Panc1 (cell line): ENCODE data around the gene SLC4A8. TPM values are rescaled to one million over a fixed set of nuclear protein-coding genes. Genes with fewer than 3 reads are reported as not detected.

ENCODE experiments used
- ATAC-seq: fragments of 200-7000 bp; cut with Tn5 transposase; 2 replicates; pipeline ENCODE4 v1.9.1; 2020; ENCODE audit warnings: mild to moderate bottlenecking, moderate library complexity
- BruUV-seq: library from RNA; stranded (reverse); fragments of 400-500 nt; replicated peaks from 2 replicates; lab custom pipeline; 2021; lab: Mats Ljungman, UMichigan
- CTCF ChIA-PET: fragments of 300-600 bp; sonication (Branson Sonifier 250); formaldehyde crosslinking; loops from one replicate; lab custom pipeline; 2022; ENCODE audit warnings: antibody characterized with exemption; lab: Charles Lee
- POLR2A ChIA-PET: fragments of 300-600 bp; sonication (Branson Sonifier 250); formaldehyde crosslinking; loops from one replicate; lab custom pipeline; 2022; ENCODE audit warnings: antibody characterized with exemption; lab: Charles Lee
- DNase-seq: peaks from one replicate; pipeline ENCODE4 v3.0.0-alpha.2; 2010; ENCODE audit warnings: low read depth, low spot score
- H3K27ac ChIP-seq: 2 replicates; pipeline ENCODE4 v1.5.1; 2011; ENCODE audit warnings: mild to moderate bottlenecking, low read length, inconsistent platforms
- H3K27me3 ChIP-seq: fragments of 200-500 bp; sonication (Bioruptor generic); 2 replicates; pipeline ENCODE4 v1.6.0; 2014; ENCODE audit warnings: low read length, inconsistent platforms; ENCODE audit not compliant: control insufficient read depth, insufficient read depth
- H3K36me3 ChIP-seq: fragments of 200-500 bp; sonication (Bioruptor generic); 2 replicates; pipeline ENCODE4 v1.5.1; 2014; ENCODE audit warnings: inconsistent platforms, mild to moderate bottlenecking, low read length, moderate library complexity; ENCODE audit not compliant: control insufficient read depth, insufficient read depth
- H3K4me1 ChIP-seq: 2 replicates; pipeline ENCODE4 v1.5.1; 2011; ENCODE audit warnings: inconsistent platforms, mild to moderate bottlenecking, low read length, moderate library complexity; ENCODE audit not compliant: control insufficient read depth, insufficient read depth
- H3K4me3 ChIP-seq, 2 experiments: 2 replicates each; pipeline ENCODE4 v1.5.1; 2011 to 2012; ENCODE audit warnings: low read depth in 2 of 2, low read length in 2 of 2, mild to moderate bottlenecking in 2 of 2, inconsistent platforms in 1 of 2, moderate library complexity in 1 of 2
- H3K9me3 ChIP-seq: fragments of 200-500 bp; sonication (Bioruptor generic); 2 replicates; pipeline ENCODE4 v1.5.1; 2014; ENCODE audit warnings: low read depth, mild to moderate bottlenecking, inconsistent platforms, low read length, moderate library complexity; ENCODE audit not compliant: control insufficient read depth, insufficient read depth
- CTCF ChIP-seq: fragments of 450-650 bp; IDR thresholded peaks from 2 replicates; pipeline ENCODE4 v1.5.1; 2017; ENCODE audit warnings: mild to moderate bottlenecking
- POLR2AphosphoS5 ChIP-seq: IDR thresholded peaks from 2 replicates; pipeline ENCODE4 v1.6.1; 2012; ENCODE audit warnings: mild to moderate bottlenecking, low read depth, low read length, moderate library complexity
- REST ChIP-seq, 2 experiments: IDR thresholded peaks; 2 replicates each; pipeline ENCODE4 v1.6.1; 2011 to 2012; ENCODE audit warnings: low read depth in 2 of 2, control low read depth in 1 of 2, low read length in 1 of 2, mild to moderate bottlenecking in 1 of 2, moderate library complexity in 1 of 2; ENCODE audit not compliant: insufficient read depth in 1 of 2
- SIN3A ChIP-seq: IDR thresholded peaks from 2 replicates; pipeline ENCODE4 v1.6.1; 2012; ENCODE audit warnings: low read depth, mild to moderate bottlenecking, low read length, moderate library complexity, borderline replicate concordance; ENCODE audit not compliant: insufficient read depth
- TCF7L2 ChIP-seq: IDR thresholded peaks from 2 replicates; pipeline ENCODE4 v1.6.1; 2011; ENCODE audit warnings: mild to moderate bottlenecking, low read depth, low read length, inconsistent platforms
- in situ Hi-C: cut with HindIII; loops from 2 replicates; pipeline ENCODE4 v1.10.0; 2016; ENCODE audit warnings: low sequenced_read_pairs, low pct_unique_long_range_greater_than_20kb
- intact Hi-C: fragments of 100-400 bp; cut with micrococcal nuclease; formaldehyde crosslinking; loops from one replicate; pipeline ENCODE4 v1.10.0; 2022; ENCODE audit not compliant: unreplicated experiment
- total RNA-seq: library from RNA; stranded (reverse); gene quantifications from one replicate; pipeline ENCODE4 v1.2.1, GENCODE V29; 2021; ENCODE audit not compliant: unreplicated experiment

SLC4A8 gene
- total RNA-seq, 1 experiment from 2014 or later, result 18.8 TPM

- POLR2A ChIA-PET, result no interaction called here
- intact Hi-C loops (no loop called here), in situ Hi-C loops (no loop called here)
- no peaks in the 10 kb centered on the region for H3K27me3 ChIP-seq
- BruUV-seq, result no TSS peak
- ATAC-seq (no peak), DNase-seq (no peak)
- CTCF ChIA-PET, result no interaction called here
- H3K36me3 ChIP-seq, result no peaks in the 10 kb centered on the region
- TF ChIP-seq TCF7L2 (no peak), SIN3A (no peak), CTCF (no peak), REST (IDR thresholded peaks at IDR 0.05; ENCODE audit: insufficient read depth in 1 of 2, low read depth in 2 of 2, low read length in 1 of 2) (no peak), POLR2AphosphoS5 (no peak)
- H3K4me3 ChIP-seq, result no peak overlapping the region
- H3K9me3 ChIP-seq, result no peaks in the 10 kb centered on the region
- no peaks in the 10 kb centered on the region for H3K4me1 ChIP-seq
- H3K27ac ChIP-seq, result no peak overlapping the region
Observed at GRCh38 chr12:51404627-51405026, 20.0 kb upstream of the SLC4A8 start.

GRCh38 chr12:51405801-51406207 lies 18.8 kb upstream of the SLC4A8 start:
- no peak overlapping the region for H3K4me3 ChIP-seq
- DNase-seq (no peak), ATAC-seq (no peak)
- ChIA-PET CTCF (no interaction called here), POLR2A (no interaction called here)
- no peaks in the 10 kb centered on the region for H3K9me3 ChIP-seq
- in situ Hi-C loops, result no loop called here
- H3K27ac ChIP-seq, result no peak overlapping the region
- H3K36me3 ChIP-seq, result no peaks in the 10 kb centered on the region
- no TSS peak for BruUV-seq
- H3K27me3 ChIP-seq, result no peaks in the 10 kb centered on the region
- H3K4me1 ChIP-seq, result no peaks in the 10 kb centered on the region
- intact Hi-C loops, result no loop called here
- TF ChIP-seq CTCF, result no peak
- no peak for TF ChIP-seq TCF7L2
- TF ChIP-seq SIN3A, result no peak
- no peak for TF ChIP-seq REST (IDR thresholded peaks at IDR 0.05; ENCODE audit: insufficient read depth in 1 of 2, low read depth in 2 of 2, low read length in 1 of 2)
- TF ChIP-seq POLR2AphosphoS5, result no peak
